ENCODE data around the gene HRCT1.
"Not testable (repeated sequence)": the region's sequence is repeated elsewhere in the genome, so short reads cannot be mapped to it uniquely, and the experiment has no call there.

The HRCT1 gene

GRCh38 chr9:35919212-35920008 is 13.4 kb downstream of the HRCT1 start:
- no peak for DNase-seq

- no peak for DNase-seq
Measured at GRCh38 chr9:35920051-35920620, 14.1 kb downstream of the HRCT1 start.

GRCh38 chr9:35923598-35923926 is 17.6 kb downstream of the HRCT1 start:
- no peak for DNase-seq

- no peak for DNase-seq
Measured at GRCh38 chr9:35923927-35924763, 18.1 kb downstream of the HRCT1 start.

GRCh38 chr9:35928591-35929452 is 22.8 kb downstream of the HRCT1 start:
- DNase-seq: no peak

- no peak for DNase-seq
Measured at GRCh38 chr9:35929453-35929718, 23.4 kb downstream of the HRCT1 start.

- DNase-seq: no peak
Measured at GRCh38 chr9:35930521-35930920, 24.5 kb downstream of the HRCT1 start.

- no peak for DNase-seq
Measured at GRCh38 chr9:35930989-35931388, 25.0 kb downstream of the HRCT1 start.

- no peak for DNase-seq
Measured at GRCh38 chr9:35932735-35933134, 26.7 kb downstream of the HRCT1 start.

- no peak for DNase-seq
Measured at GRCh38 chr9:35933550-35934067, 27.6 kb downstream of the HRCT1 start.

- not testable (repeated sequence) for DNase-seq
Measured at GRCh38 chr9:35934069-35934468, 28.1 kb downstream of the HRCT1 start.

GRCh38 chr9:35935261-35935660 is 29.3 kb downstream of the HRCT1 start:
- no peak for DNase-seq

- DNase-seq: no peak
Measured at GRCh38 chr9:35935755-35936509, 29.9 kb downstream of the HRCT1 start.

- no peak for DNase-seq
Measured at GRCh38 chr9:35937227-35937626, 31.2 kb downstream of the HRCT1 start.

GRCh38 chr9:35938474-35939356 is 32.7 kb downstream of the HRCT1 start:
- DNase-seq: no peak

GRCh38 chr9:35939679-35940250 is 33.8 kb downstream of the HRCT1 start:
- DNase-seq: no peak

GRCh38 chr9:35940458-35941407 is 34.7 kb downstream of the HRCT1 start:
- no peak for DNase-seq

- no peak for DNase-seq
Measured at GRCh38 chr9:35942286-35942685, 36.3 kb downstream of the HRCT1 start.

- DNase-seq: no peak
Measured at GRCh38 chr9:35944173-35944572, 38.2 kb downstream of the HRCT1 start.

GRCh38 chr9:35944841-35945240 is 38.8 kb downstream of the HRCT1 start:
- no peak for DNase-seq
